NCI-H345 (cell line): ENCODE data around the gene PARP6.

ENCODE experiments used
- DNase-seq: peaks from one replicate; lab custom pipeline; 2025; lab: John Stamatoyannopoulos, UW

Gene PARP6

DNA sequence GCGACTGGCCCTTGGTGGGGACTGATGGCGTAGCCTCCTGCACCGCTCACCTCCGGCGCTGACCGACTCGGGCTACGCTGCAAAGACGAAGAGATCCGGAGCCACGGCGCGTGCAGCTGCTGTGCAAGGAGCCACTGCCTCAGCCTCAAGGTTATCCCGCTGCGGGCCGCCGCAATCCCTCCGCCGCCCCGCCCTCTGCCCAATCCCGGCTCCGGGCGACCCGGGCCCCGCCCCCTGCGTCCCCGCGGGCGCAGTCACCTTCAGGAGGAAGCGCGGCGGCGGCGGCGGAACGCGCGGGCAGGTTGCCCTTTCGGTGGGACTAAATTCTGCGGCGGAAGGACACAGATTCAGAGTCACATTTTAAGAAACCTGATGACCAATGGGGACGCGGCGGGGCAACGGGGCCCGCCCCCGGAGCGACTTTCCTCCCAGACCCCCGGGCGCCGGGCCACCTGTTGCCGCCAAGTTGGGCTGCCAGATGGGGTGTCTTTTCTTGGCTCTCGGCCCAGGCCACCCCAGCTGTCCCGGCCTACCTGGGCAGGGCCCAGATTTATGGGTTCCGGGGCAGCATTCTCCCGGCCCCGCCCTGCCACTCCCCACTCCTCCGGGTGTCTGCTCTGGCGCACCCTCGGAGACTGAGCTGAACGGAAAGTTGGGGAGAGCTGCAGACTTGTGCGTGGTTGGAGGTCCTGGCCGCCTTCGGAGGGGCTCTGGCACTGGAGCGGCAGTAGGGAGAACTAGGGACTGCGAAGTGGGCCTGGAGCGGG, 41.1 kb downstream of the PARP6 start, which contains the start of gene PKM:
TSS of gene PKM (minus strand) at position 125 of the 767 bp plus-strand sequence. CDS start 12,093 bp downstream, outside the sequence.
- peak; percentile 97 for DNase-seq

DNA sequence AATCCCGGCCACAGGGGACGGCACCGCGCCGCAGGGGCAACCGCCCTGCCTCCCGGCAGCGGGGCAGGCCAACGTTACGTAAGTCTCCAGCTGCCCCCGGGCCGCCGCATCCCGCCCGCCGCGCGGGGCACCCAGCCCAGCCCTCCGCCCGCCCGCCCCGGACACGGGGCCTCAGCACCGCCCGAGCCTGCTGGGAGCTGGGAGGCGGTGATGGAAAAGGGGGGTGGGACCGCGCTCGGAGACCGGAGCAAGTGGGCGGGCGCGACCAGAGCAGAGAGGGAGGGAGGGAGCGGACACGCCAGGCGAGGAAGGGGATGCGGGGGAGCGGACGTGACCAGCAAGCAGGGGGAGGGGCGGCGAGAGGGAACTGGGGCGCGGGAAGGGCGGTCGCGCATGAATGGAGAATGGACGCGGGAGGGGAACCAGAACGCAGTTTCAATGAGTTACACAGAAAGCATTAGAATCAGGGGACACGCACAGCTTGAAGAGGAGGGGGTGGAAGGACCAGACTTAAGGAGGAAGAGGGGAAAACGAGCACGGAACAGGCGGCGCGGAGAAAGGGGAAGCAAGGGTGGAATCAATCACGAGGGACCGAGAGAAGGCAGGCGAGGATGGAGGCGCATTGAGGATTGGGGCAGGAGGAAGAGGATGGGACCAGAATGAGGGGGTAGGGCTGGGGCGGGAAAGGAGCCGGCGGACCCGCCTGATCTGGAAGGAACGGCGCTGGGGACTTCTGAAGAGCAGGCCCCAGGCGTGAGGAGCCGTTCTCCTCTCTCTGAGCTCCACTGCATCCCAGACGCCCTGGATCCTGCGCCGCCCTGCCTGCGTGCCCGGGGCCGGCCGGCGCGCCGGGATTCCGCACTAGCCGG, 41.9 kb downstream of the PARP6 start:
- peak; percentile 80 for DNase-seq

DNA sequence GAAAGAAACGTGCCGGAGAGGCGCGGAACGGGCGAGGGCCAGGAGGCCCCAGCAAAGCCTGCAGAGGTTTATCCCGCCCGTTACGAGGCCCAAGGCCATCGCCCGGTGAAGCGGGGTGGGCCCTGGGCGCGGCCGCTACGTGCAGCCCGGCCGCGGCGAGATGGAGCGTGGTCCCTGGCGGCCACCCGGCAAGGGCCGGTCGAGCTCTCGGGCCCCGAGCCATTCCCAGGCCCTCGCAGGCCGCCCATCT, 42.5 kb downstream of the PARP6 start:
- DNase-seq: no peak

DNA sequence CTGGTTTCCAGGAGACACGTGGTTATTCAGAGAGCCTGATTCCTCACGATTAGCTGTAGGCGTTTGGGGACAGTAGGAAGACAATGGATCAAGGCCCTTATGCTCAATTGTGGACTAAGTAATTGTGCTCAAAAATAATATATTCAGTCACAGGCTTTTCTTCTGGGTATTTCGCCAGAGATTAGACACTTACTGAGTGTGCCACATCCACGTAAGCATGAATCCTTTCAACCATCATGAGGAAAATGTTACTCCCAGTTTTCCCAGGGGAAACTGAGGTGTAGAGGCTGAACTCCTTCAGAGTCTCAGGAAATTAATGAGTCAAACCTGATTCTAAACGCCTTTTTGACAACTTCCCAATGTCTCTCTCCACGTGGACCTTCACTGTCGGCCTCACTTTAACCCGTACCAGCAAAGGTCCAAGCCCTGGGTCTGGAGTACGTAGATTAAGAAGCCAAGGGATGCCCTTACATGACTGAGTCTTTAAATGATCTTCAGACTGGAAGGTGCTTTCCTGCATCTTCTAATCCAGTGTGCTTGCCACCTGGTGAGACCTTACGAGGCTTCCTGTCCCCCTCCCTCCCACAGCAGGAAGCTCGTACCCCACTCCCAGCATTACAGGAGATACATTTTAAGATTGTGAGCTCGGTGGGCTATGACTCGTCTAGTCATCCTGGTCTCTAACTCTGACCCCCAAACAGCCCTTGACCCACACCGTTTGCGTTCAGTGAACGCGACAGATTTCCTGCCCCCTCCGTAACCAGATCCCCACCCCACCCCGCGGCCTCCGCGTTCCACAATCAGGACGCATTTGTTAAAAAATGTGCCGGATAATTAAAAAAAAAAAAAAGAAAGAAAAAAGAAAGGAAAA, 43.0 kb downstream of the PARP6 start:
- no peak for DNase-seq

DNA sequence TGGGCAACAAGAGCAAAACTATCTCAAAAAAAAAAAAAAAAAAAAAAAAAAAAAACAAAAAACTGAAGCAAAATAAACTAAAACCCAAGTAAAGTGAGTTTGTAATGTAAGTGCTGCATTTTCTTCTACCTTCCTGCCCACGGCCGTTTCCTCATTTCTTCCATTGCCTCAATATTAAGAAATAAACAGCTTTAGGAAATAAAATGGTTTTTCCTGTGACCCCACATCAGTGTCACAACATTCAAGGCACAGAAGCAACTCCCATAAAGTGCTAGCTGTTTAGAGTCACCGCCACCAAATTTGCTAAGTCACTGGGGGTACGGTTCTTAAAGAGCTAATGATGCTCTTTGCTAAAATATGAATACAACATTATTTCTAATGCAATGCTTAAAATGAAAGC, 44.6 kb downstream of the PARP6 start:
- DNase-seq: no peak

DNA sequence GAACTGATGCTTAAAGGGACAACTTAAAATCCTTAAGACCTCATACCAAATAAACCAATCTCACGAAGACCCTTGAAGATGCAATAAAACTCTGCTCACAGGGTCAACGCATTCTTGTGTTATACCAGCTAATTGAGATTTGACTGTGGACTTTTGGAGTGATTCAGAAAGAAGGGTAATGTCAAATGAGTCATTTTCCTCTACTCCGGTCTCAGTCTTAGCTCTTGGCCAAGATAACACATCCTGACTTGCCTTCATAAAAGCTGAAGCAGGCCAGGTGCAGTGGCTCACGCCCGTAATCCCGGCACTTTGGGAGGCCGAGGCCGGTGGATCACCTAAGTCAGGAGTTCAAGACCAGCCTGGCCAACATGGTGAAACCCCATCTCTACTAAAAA, 45.2 kb downstream of the PARP6 start:
- DNase-seq: no peak

DNA sequence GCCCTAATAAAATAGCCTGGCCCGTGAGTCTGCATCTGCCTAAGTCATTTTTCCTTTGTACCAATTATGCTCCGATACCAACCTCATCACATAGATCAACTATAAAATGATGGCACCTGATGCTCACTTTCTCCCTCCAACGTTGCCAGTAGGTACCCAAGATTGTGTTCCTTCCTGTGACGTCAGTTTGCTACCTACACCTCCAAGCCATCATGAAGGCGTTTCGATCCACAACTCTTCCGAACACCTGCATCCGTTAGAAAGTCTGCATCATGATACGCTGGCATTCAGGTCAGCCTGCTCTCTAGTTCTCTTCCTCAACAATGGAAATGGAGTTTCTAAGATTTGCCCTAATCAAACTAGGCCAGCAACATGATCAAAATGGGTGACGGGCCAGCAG, 49.1 kb downstream of the PARP6 start:
- DNase-seq: no peak

DNA sequence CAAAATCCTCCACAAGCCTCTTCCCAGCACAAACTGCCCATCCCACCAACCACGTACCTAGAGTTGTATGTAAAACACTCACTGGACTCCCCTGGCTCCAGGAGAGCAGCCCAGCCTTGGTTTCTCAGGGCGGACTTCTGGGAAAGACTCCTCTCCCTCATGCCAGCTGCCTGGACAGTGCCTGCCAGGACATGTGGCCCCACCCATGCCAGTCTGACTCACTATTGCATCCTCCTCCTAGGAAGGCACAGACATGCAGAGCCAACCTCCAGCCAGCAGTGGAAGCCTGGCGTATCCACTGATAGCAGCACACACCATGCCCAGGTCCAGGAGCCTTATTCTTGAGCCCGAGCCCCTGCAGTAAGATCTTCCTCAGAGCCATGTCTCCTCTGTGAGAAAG, 50.0 kb downstream of the PARP6 start:
- no peak for DNase-seq

DNA sequence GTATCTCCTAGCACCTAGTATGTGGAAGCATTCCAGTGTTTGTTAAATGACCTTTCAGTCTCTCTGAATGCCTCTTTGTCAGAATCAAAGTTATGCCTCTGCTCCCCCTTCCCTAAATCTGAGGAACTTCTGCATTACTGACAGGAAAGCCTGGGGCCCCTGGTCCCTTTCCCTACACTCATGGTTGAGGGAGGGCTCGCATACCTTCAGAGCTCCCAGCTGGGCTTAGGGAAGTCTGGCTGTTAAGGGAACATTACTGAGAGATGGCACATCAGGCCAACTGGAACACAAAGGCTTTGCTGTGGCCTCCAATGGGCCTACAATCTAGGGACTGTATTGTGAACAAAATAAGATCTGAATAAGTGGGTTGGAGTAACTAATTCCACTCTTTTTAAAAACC, 51.7 kb downstream of the PARP6 start:
- no peak for DNase-seq

DNA sequence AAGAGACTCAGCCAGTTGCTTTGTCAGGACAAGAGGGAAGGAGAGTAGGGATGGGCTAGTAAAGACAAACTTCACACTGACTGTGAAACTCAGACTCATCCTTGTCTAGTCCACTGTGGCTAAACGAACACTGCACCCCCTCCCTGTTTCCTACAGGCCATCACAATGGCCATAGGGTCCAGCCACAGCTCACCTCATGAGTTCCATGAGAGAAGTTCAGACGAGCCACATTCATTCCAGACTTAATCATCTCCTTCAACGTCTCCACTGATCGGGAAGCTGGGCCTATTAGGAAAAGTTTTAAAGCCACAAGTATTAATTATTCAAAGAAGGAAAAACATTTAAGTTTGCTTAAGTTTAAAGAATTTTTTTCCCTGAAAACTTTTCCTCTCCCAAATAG, 55.1 kb downstream of the PARP6 start:
- no peak for DNase-seq

DNA sequence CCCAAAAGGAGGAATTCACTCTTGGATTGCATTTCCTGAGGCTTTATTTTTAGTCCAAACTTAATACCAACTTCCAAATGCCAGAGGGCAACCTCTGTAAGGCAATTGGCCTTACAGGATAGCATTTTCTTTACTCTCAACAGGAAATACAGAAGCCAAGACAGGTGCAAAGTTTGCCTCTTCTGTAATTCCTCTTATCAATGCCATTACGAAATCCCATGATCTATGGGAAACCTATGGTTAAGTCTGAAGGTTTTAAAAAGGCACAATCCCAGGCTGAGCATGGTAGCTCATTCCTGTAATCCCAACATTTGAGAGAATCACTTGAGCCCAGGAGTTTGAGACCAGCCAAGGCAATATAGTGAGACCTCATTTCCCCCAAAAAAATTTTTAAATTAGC, 56.3 kb downstream of the PARP6 start:
- DNase-seq: no peak

DNA sequence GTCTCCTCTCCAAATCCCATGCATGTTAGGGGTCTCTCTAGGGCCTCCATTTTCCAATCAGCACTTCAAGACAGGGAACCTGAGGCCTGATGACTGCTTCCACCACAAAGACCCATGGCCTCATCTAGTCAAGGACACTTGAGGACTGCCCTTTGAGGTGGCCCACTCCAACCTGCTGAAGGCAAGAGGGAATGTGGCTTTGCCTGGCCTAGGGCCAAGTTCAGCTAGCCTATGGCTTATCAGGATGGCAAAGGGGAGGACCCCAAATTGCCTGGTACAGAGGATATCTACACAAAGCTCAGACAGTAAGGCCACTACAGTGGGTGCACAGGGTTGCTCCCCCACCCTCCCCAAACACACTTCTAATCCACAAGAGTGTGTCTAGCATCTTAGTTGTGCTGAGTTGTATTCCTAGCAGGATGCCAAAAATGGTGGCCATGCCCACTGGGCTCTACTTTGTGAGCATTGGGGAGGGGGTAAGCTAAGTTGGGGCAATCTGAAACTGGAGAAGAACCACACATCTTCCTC, 64.7 kb downstream of the PARP6 start:
- no peak for DNase-seq

DNA sequence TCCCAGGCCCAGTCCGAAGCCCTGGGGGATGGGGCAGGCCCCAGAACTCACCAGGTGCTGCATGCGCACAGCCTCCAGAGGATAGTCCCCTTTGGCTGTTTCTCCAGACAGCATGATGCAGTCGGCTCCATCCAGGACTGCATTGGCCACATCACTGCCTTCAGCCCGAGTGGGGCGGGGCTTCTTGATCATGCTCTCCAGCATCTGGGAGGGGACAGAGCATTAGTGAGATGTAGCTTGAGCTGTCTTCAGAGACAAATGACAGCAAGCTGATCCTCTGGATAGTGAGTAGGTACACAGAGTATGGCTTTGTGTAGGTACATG, 65.7 kb downstream of the PARP6 start:
- DNase-seq: no peak

DNA sequence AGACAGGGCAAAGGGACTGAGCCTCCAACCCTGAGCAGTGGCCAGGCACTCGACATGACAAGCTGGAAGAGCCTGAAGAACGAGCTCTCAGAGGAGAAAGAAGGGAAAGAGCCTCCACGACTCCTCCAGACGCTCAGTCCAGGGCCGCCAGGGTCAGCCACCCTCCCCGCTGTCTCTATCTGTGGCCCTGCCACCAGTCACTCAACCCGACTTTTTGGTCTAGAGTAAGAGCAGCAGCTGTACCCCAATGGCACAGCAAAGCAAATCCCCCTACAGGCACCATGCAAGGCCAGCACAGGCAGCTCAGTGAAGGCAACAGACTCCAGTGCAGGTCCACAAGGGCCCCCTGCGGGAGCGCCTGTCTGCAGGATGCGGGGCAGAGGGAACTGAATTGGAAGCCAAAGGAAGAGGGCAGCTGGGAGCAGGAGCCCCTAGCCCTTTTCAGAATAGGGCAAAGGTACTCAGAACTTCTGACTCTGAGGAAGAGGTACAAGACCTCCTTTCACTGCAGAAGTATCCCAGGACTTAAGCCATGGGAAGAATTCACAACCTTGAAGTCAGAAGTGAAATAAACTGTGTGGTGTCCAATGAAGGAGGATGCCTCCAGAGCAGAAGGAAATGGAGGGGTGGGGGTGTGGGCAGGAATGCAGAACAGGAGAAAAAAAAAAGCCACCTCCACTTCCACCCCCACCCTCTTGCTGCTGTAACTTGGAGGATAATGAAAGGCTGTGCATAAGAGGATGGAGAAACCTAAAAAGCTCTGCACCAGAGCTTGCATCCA, 66.3 kb downstream of the PARP6 start:
- no peak for DNase-seq

DNA sequence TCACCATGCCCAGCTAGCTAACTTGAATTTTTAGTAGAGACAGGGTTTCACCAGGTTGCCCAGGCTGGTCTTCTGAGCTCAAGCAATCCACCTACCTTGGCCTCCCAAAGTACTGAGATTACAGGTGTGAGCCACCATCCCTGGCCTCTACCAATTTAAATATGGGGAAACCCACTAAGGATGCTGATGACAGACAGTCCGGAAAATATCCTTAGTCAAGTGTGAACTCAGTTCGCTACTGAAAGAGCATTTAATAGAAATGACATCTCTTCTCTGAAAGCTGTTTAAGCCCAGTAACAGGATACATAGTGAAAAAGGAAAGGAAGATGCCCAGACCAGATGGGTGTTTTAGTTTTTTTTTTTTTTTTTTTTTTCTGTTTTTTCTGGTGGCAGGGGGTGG, 67.1 kb downstream of the PARP6 start:
- DNase-seq: no peak

DNA sequence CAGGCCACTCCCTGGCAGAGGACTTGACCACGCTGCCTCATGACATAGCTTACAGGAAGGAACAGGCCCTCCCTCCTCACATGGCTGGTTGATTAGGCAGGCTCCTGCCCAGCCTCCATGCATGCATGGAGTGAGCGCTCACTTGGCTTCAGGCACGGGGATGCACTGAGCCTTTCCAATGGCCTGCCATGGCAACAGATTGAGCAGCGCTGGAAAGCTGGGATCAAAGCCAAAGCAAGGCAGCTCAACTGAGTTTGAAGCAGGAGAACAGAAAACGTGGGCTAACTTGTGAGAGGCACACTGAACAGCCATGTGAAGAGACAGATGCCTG, 68.9 kb downstream of the PARP6 start:
- DNase-seq: peak; percentile 60

DNA sequence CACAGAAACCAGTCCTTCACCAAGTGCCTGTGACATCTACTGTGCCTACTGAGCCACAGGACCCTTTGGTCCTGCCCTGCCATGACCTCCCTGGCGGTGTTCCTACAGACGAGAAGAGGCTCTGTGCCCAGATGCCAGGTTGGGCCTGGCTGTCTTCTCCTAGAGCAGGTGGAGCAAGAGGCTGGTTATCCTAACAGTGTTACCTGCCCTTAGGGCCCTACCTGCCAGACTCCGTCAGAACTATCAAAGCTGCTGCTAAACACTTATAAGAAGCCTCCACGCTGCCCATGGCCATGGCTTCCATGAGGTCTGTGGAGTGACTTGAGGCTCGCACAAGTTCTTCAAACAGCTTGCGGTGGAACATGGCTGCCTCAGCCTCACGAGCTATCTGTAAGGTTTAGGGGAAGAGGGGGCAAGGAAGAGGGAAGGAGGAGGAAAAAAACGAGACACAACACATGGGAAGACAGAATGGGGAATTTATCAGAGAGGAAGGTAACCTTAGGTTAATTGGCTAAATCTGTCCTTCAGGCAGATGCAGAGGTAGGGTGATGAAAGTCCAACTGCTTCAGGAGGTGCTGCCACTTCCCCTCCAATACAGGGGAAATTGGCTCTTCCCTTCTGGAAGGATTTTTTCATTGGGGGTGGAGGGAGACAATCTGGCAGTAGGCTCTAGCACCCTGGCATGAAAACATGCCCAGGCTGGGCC, 69.4 kb downstream of the PARP6 start:
- no peak for DNase-seq

DNA sequence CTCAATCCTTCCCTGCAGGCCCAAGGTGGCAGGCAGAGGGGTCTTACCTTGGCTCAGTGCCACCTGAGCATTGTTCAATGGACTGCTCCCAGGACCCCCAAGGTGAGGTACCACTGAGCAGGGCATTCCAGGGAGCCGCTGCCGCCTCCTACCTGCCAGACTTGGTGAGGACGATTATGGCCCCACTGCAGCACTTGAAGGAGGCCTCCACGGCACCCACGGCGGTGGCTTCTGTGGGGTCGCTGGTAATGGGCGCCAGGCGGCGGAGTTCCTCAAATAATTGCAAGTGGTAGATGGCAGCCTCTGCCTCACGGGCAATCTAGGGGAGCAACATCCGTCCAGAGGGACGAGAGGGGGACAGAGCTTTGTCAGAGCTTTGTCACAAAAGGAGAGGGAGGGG, 70.1 kb downstream of the PARP6 start:
- DNase-seq: no peak

DNA sequence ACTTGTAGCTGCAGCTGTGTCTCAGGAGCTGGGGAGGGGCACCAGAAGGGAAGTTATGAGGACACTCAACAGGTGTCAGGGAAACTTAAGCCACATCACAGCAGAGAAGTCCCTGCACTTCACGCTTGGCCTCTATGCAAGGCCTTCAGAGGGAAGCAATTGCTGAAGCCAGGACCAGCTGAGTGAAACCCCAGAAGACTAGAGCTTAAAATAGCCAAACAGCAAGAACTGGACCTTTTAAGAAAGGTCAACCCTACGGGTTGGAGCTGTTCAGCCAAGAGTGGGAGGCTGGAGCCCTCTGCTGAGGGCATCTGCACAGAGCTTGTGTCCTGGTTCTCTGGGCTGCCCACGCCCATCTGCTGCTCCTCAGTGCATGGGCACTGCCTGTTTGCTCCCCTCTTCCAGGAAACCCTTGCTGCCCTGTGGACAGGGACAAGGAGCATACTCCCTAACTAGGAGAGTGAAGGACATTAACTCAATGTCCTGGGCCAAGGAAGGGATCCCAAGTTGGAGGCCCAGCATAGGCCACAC, 70.9 kb downstream of the PARP6 start:
- no peak for DNase-seq

DNA sequence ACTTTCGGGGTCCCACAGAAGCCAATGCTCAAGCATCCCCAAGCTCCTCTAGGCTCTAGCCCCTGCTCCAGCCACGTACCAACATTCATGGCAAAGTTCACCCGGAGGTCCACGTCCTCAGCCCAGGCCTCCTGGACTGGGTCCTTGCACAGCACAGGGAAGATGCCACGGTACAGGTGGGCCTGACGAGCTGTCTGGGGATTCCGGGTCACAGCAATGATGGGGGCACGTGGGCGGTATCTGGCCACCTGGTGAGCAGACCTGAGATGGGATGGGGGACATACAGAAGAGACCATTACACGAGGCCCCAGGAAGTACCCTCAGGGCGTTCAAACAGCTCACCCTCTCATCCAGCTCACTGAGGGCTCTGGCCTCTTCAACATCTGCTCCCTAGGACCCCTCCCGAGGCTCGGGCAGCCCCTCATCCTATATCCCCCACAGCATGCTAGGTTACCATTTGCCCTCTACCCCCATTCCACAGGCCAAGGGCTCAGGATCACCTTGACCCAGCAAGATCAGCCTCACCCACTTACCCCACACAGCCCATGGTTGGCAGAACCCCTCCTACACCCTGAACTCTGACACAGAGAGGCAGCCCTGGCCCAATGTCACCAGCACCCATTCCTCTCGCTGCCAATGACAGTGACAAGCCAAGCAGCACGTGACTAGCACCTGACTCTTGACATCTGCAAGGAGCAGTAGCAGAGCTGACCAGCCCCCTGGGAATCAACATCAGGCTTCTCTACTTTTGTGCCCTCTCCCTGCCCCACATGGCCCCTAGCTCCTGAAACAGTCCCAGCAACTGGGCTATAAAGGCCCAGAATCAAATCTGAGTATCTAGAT, 71.7 kb downstream of the PARP6 start:
- DNase-seq: no peak
